GM12878 (cell line): Measurements from ENCODE around the gene NFASC. TPM values are rescaled to one million over a fixed set of nuclear protein-coding genes. Genes with fewer than 3 reads are reported as not detected.

ENCODE experiments used
- ATAC-seq: fragments of 200-7000 bp; cut with Tn5 transposase; 3 replicates; pipeline ENCODE4 v1.9.1; 2020; ENCODE audit warnings: mild to moderate bottlenecking, moderate library complexity
- BruUV-seq: library from RNA; stranded (reverse); fragments of 400-500 nt; replicated peaks from 2 replicates; lab custom pipeline; 2021; lab: Mats Ljungman, UMichigan
- CTCF ChIA-PET: fragments of 300-600 bp; sonication (Branson Sonifier 250); formaldehyde crosslinking; extraction: SDS; loops from one replicate; lab custom pipeline; 2021; ENCODE audit warnings: inconsistent platforms; lab: Yijun Ruan, JAX
- POLR2A ChIA-PET: fragments of 350-600 bp; formaldehyde crosslinking; extraction: SDS; loops from one replicate; lab custom pipeline; 2021; ENCODE audit warnings: inconsistent platforms; lab: Charles Lee
- RAD21 ChIA-PET: fragments of 300-600 bp; sonication (Branson Sonifier 250); formaldehyde crosslinking; loops from one replicate; lab custom pipeline; 2023; ENCODE audit warnings: antibody characterized with exemption; ENCODE audit not compliant: unreplicated experiment; lab: Charles Lee
- SMC1A ChIA-PET: fragments of 300-600 bp; sonication (Branson Sonifier 250); formaldehyde crosslinking; loops from one replicate; lab custom pipeline; 2023; ENCODE audit not compliant: unreplicated experiment, uncharacterized antibody; lab: Charles Lee
- DNase-seq: peaks from one replicate; pipeline ENCODE4 v3.0.0-alpha.2; 2011; ENCODE audit warnings: low read depth, low spot score
- FAIRE-seq: peaks from 3 replicates; lab custom pipeline; 2011; peaks lifted over from hg19 to GRCh38; lab: Jason Lieb, UNC
- H2AFZ ChIP-seq: 2 replicates; pipeline ENCODE4 v1.6.0; 2011; ENCODE audit warnings: low read depth, low read length, control low read depth; ENCODE audit not compliant: control insufficient read depth
- H3K27ac ChIP-seq: 2 replicates; pipeline ENCODE4 v1.5.1; 2011; ENCODE audit warnings: control low read depth; ENCODE audit not compliant: control insufficient read depth, insufficient read depth
- H3K27me3 ChIP-seq, 2 experiments: replicated peaks in 1 of 2; 2 replicates each; pipeline versions ENCODE4 v1.6.0 to v1.6.1; 2011; ENCODE audit warnings: low read length in 1 of 2; ENCODE audit not compliant: control insufficient read depth in 2 of 2, insufficient read depth in 2 of 2
- H3K36me3 ChIP-seq, 2 experiments: 2 replicates each; pipeline ENCODE4 v1.5.1; 2011; ENCODE audit warnings: low read length in 1 of 2; ENCODE audit not compliant: control insufficient read depth in 2 of 2, insufficient read depth in 2 of 2
- H3K4me1 ChIP-seq: 2 replicates; pipeline ENCODE4 v1.6.1; 2011; ENCODE audit warnings: mild to moderate bottlenecking, low read length, moderate library complexity, mixed read lengths; ENCODE audit not compliant: control insufficient read depth, insufficient read depth
- H3K4me2 ChIP-seq: 2 replicates; pipeline ENCODE4 v1.6.0; 2011; ENCODE audit warnings: control low read depth; ENCODE audit not compliant: control insufficient read depth, insufficient read depth
- H3K4me3 ChIP-seq: fragments of 200-600 bp; sonication (generic); 2 replicates; pipeline ENCODE4 v1.5.1; 2016
- H3K79me2 ChIP-seq: 2 replicates; pipeline ENCODE4 v1.6.0; 2011; ENCODE audit warnings: low read length; ENCODE audit not compliant: control insufficient read depth, insufficient read depth
- H3K9ac ChIP-seq: 2 replicates; pipeline ENCODE4 v1.8.0; 2011; ENCODE audit warnings: low read length, control low read depth, mixed read lengths; ENCODE audit not compliant: control insufficient read depth, insufficient read depth
- H3K9me3 ChIP-seq: replicated peaks from 3 replicates; pipeline ENCODE4 v1.5.1; 2011; ENCODE audit warnings: mild to moderate bottlenecking, low read length; ENCODE audit not compliant: control insufficient read depth, insufficient read depth
- H4K20me1 ChIP-seq: 2 replicates; pipeline ENCODE4 v1.6.0; 2011; ENCODE audit not compliant: control insufficient read depth, insufficient read depth
- IKZF2 ChIP-seq, 2 experiments: fragments of 450-650 bp; IDR thresholded peaks; 2 replicates each; pipeline ENCODE4 v1.6.1; 2017; ENCODE audit warnings: mild to moderate bottlenecking in 2 of 2, moderate library complexity in 2 of 2
- KAT2A ChIP-seq: conservative IDR thresholded peaks from 2 replicates; pipeline ENCODE4 v1.6.1; 2011; ENCODE audit warnings: low read depth, low read length; ENCODE audit not compliant: control insufficient read depth
- PAX5 ChIP-seq: IDR thresholded peaks from 2 replicates; pipeline ENCODE4 v1.6.1; 2011; ENCODE audit warnings: low read depth, low read length, borderline replicate concordance
- PAX8 ChIP-seq: fragments of 450-650 bp; IDR thresholded peaks from 2 replicates; pipeline ENCODE4 v1.6.1; 2017; ENCODE audit warnings: mild to moderate bottlenecking, moderate library complexity
- POLR2A ChIP-seq: IDR thresholded peaks from 2 replicates; pipeline ENCODE4 v1.6.1; 2011; ENCODE audit warnings: low read depth, mild to moderate bottlenecking, low read length
- SMAD1 ChIP-seq: fragments of 450-650 bp; IDR thresholded peaks from 2 replicates; pipeline ENCODE4 v1.6.1; 2018; ENCODE audit warnings: mild to moderate bottlenecking, low read depth; ENCODE audit not compliant: partially characterized antibody
- SPI1 ChIP-seq: IDR thresholded peaks from 2 replicates; pipeline ENCODE4 v1.6.1; 2011; ENCODE audit warnings: low read depth, mild to moderate bottlenecking, low read length, moderate library complexity, borderline replicate concordance; ENCODE audit not compliant: insufficient read depth
- WGBS: methylation state at CpG from one replicate; pipeline ENCODE4 v1.1.6; 2016; ENCODE audit warnings: low lambda C conversion rate; ENCODE audit not compliant: insufficient replicate concordance, insufficient coverage; ENCODE audit errors: missing lambda C conversion rate; 5-methylcytosine and 5-hydroxymethylcytosine counted together
- in situ Hi-C: fragments of 300-500 bp; cut with MboI; formaldehyde crosslinking; loops from 9 replicates; pipeline ENCODE4 v1.14.3; 2018; ENCODE audit warnings: mixed read lengths
- intact Hi-C: fragments of 100-400 bp; cut with micrococcal nuclease; formaldehyde crosslinking; loops from one replicate; pipeline ENCODE4 v1.14.2; 2022; ENCODE audit not compliant: unreplicated experiment
- polyA plus RNA-seq, 11 experiments: library from polyadenylated mRNA; depleted of rRNA in 4 of 11; unstranded in 6 of 11; stranded (reverse) in 5 of 11; fragments of >200 nt; fragmentation: Nextera tagmentation in 4 of 11; fragmentation: Illumina TruSeq in 1 of 11; extraction: Ambion mirVana in 4 of 11; extraction: Trizol in 1 of 11; gene quantifications; 1 replicate in 1 of 11; 2 replicates in 10 of 11; pipeline versions ENCODE4 v1.2.1 to v1.2.3, GENCODE V29; 2011 to 2016; ENCODE audit warnings: inconsistent platforms in 2 of 11, missing spikeins in 2 of 11, low read depth in 1 of 11
- total RNA-seq, 4 experiments: library from RNA; depleted of rRNA in 3 of 4; stranded (reverse); fragments of >200 nt in 3 of 4; fragmentation: Illumina TruSeq in 1 of 4; extraction: Trizol in 1 of 4; gene quantifications; 2 replicates each; pipeline versions ENCODE4 v1.2.1 to v1.2.3, GENCODE V29; 2013 to 2021
- TF ChIP-seq, protein P1 (sequence below): fragments of 450-650 bp; formaldehyde crosslinking; IDR thresholded peaks from 2 replicates; pipeline ENCODE4 v1.4.0; 2020; ENCODE audit warnings: mild to moderate bottlenecking, moderate library complexity
- TF ChIP-seq, protein P2 (sequence below): IDR thresholded peaks from 2 replicates; pipeline ENCODE4 v1.6.1; 2011; ENCODE audit warnings: low read depth, mild to moderate bottlenecking, low read length, moderate library complexity, borderline replicate concordance; ENCODE audit errors: extremely low read depth
- TF ChIP-seq, protein P3 (sequence below): IDR thresholded peaks from 2 replicates; pipeline ENCODE4 v1.6.1; 2012; ENCODE audit warnings: low read depth, low read length, improper control_type of control experiment

NFASC gene
- total and polyA plus RNA-seq, 10 of the 15 experiments (the other 5 are each of a cell fraction or from before 2014, with no cell fraction given) = 0.04 to 0.31 (median 0.12) TPM; not detected in 4

DNA sequence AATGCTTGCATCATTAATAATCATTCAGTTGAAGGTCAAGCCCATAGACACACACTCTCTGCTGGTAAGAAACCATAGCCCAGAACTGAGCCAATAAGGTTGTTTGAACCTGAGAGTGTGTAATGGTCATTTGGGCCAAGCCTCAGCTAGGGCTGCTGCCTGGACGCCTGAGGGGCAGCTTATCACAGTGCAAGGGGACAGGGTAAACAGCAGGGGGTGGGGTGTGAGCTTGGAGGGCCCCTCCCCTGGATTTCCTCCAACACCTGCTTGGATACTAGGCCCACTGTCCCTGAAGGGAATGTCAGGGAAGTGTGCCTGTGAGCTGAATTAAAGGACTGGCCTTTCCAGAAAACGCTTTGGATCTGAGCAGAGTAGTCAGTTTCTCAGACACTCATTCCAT is 147.7 kb downstream of the NFASC start:
- Histone ChIP-seq H3K9me3 (no peaks in the 10 kb centered on the region), H3K27me3 (peaks cover 0 to 15% of the 10 kb centered on the region in 2 experiments; a peak in 3 of 4 replicates), H3K4me3 (no peak overlapping the region), H3K4me1 (no peaks in the 10 kb centered on the region), H2AFZ (no peak overlapping the region), H3K9ac (no peak overlapping the region), H3K36me3 (no peaks in the 10 kb centered on the region), H3K79me2 (no peaks in the 10 kb centered on the region), H3K4me2 (no peak overlapping the region), H3K27ac (no peak overlapping the region), H4K20me1 (no peaks in the 10 kb centered on the region)
- ChIA-PET CTCF (no interaction called here), POLR2A (no interaction called here), RAD21 (no interaction called here), SMC1A (interaction anchor here (0.5 kb wide), 1 partner anchor 44 kb away, joined by 3 read pairs; no protein-coding TSS in a partner anchor)
- WGBS = 0% methylated on average over 2 of the region's 2 CpGs
- no peak for FAIRE-seq
- intact Hi-C loops (no loop called here), in situ Hi-C loops (no loop called here)
- BruUV-seq = no TSS peak
- TF ChIP-seq POLR2A = no peak
- no peak for TF ChIP-seq PAX8
- TF ChIP-seq, protein P1, sequence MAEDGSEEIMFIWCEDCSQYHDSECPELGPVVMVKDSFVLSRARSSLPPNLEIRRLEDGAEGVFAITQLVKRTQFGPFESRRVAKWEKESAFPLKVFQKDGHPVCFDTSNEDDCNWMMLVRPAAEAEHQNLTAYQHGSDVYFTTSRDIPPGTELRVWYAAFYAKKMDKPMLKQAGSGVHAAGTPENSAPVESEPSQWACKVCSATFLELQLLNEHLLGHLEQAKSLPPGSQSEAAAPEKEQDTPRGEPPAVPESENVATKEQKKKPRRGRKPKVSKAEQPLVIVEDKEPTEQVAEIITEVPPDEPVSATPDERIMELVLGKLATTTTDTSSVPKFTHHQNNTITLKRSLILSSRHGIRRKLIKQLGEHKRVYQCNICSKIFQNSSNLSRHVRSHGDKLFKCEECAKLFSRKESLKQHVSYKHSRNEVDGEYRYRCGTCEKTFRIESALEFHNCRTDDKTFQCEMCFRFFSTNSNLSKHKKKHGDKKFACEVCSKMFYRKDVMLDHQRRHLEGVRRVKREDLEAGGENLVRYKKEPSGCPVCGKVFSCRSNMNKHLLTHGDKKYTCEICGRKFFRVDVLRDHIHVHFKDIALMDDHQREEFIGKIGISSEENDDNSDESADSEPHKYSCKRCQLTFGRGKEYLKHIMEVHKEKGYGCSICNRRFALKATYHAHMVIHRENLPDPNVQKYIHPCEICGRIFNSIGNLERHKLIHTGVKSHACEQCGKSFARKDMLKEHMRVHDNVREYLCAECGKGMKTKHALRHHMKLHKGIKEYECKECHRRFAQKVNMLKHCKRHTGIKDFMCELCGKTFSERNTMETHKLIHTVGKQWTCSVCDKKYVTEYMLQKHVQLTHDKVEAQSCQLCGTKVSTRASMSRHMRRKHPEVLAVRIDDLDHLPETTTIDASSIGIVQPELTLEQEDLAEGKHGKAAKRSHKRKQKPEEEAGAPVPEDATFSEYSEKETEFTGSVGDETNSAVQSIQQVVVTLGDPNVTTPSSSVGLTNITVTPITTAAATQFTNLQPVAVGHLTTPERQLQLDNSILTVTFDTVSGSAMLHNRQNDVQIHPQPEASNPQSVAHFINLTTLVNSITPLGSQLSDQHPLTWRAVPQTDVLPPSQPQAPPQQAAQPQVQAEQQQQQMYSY (CRISPR knock-in tag) = no peak
- no peak for TF ChIP-seq SMAD1
- no peak for TF ChIP-seq PAX5
- TF ChIP-seq, protein P2, sequence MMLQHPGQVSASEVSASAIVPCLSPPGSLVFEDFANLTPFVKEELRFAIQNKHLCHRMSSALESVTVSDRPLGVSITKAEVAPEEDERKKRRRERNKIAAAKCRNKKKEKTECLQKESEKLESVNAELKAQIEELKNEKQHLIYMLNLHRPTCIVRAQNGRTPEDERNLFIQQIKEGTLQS = no peak
- no peak for TF ChIP-seq SPI1
- no peak for TF ChIP-seq IKZF2 (IDR thresholded peaks at IDR 0.05)
- no peak for TF ChIP-seq KAT2A
- TF ChIP-seq, protein P3, sequence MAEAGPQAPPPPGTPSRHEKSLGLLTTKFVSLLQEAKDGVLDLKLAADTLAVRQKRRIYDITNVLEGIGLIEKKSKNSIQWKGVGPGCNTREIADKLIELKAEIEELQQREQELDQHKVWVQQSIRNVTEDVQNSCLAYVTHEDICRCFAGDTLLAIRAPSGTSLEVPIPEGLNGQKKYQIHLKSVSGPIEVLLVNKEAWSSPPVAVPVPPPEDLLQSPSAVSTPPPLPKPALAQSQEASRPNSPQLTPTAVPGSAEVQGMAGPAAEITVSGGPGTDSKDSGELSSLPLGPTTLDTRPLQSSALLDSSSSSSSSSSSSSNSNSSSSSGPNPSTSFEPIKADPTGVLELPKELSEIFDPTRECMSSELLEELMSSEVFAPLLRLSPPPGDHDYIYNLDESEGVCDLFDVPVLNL = no peak
- ATAC-seq = no peak
- DNase-seq = no peak
